RWPE1 (cell line): Measurements from ENCODE around the gene C14orf180.

Experiments
- CTCF ChIA-PET: fragments of 350-600 bp; sonication (Branson Sonifier 250); formaldehyde crosslinking; extraction: SDS; loops from one replicate; lab custom pipeline; 2021; lab: Yijun Ruan, JAX
- POLR2A ChIA-PET: fragments of 400-600 bp; formaldehyde crosslinking; extraction: SDS; loops from one replicate; lab custom pipeline; 2020; ENCODE audit warnings: antibody characterized with exemption; ENCODE audit not compliant: low non-redundant PET; lab: Yijun Ruan, JAX
- DNase-seq: peaks from one replicate; pipeline ENCODE4 v3.0.0; 2012; ENCODE audit warnings: low spot score
- H3K27ac ChIP-seq: fragments of 450-650 bp; 2 replicates; pipeline ENCODE4 v1.5.1; 2017
- CTCF ChIP-seq: fragments of 450-650 bp; conservative IDR thresholded peaks from 2 replicates; pipeline ENCODE4 v1.5.1; 2017; ENCODE audit warnings: low read depth, mild to moderate bottlenecking

The C14orf180 gene

GRCh38 chr14:104582005-104582404, 2.4 kb downstream of the C14orf180 start:
- ChIA-PET POLR2A (no interaction called here), CTCF (no interaction called here)
- no peak for DNase-seq
- H3K27ac ChIP-seq, result no peak overlapping the region
- no peak for TF ChIP-seq CTCF

GRCh38 chr14:104582662-104583061, 3.1 kb downstream of the C14orf180 start:
- ChIA-PET CTCF (no interaction called here), POLR2A (no interaction called here)
- no peak for TF ChIP-seq CTCF
- DNase-seq, result no peak
- H3K27ac ChIP-seq, result no peak overlapping the region

- no peak overlapping the region for H3K27ac ChIP-seq
- DNase-seq, result no peak
- ChIA-PET CTCF (no interaction called here), POLR2A (no interaction called here)
- no peak for TF ChIP-seq CTCF
Observed at GRCh38 chr14:104583424-104584306, 4.1 kb downstream of the C14orf180 start.

GRCh38 chr14:104584557-104584956, 5.0 kb downstream of the C14orf180 start:
- no peak for TF ChIP-seq CTCF
- ChIA-PET POLR2A (no interaction called here), CTCF (no interaction called here)
- no peak for DNase-seq
- H3K27ac ChIP-seq, result no peak overlapping the region

GRCh38 chr14:104585966-104586697, 6.6 kb downstream of the C14orf180 start:
- no peak for TF ChIP-seq CTCF
- DNase-seq, result no peak
- CTCF ChIA-PET, result interaction anchor here (0.8 kb wide), 1 partner anchor 510 kb away, joined by 3 read pairs; no protein-coding TSS in a partner anchor
- H3K27ac ChIP-seq, result no peak overlapping the region
- POLR2A ChIA-PET, result no interaction called here

GRCh38 chr14:104586832-104587620, 7.5 kb downstream of the C14orf180 start:
- CTCF ChIA-PET, result interaction anchor here (0.8 kb wide), 1 partner anchor 511 kb away, joined by 3 read pairs; no protein-coding TSS in a partner anchor
- TF ChIP-seq CTCF, result no peak
- no peak overlapping the region for H3K27ac ChIP-seq
- DNase-seq, result no peak
- POLR2A ChIA-PET, result no interaction called here
